OCI-LY7 (cell line): ENCODE measurements around the gene SCRN2.

Experiments
- EZH2phosphoT487 ChIP-seq: fragments of 200-600 bp; sonication (generic); IDR thresholded peaks from 2 replicates; pipeline ENCODE4 v1.6.1; 2018; ENCODE audit warnings: low read depth, borderline replicate concordance, mild to moderate bottlenecking, mixed run types, antibody characterized with exemption, low read length, moderate library complexity, mixed read lengths
- TF ChIP-seq, protein P1 (sequence below): fragments of 200-600 bp; sonication (generic); conservative IDR thresholded peaks from 2 replicates; pipeline ENCODE4 v1.5.1; 2014; ENCODE audit warnings: mild to moderate bottlenecking, antibody characterized with exemption, low read length, moderate library complexity, mixed read lengths

DNA sequence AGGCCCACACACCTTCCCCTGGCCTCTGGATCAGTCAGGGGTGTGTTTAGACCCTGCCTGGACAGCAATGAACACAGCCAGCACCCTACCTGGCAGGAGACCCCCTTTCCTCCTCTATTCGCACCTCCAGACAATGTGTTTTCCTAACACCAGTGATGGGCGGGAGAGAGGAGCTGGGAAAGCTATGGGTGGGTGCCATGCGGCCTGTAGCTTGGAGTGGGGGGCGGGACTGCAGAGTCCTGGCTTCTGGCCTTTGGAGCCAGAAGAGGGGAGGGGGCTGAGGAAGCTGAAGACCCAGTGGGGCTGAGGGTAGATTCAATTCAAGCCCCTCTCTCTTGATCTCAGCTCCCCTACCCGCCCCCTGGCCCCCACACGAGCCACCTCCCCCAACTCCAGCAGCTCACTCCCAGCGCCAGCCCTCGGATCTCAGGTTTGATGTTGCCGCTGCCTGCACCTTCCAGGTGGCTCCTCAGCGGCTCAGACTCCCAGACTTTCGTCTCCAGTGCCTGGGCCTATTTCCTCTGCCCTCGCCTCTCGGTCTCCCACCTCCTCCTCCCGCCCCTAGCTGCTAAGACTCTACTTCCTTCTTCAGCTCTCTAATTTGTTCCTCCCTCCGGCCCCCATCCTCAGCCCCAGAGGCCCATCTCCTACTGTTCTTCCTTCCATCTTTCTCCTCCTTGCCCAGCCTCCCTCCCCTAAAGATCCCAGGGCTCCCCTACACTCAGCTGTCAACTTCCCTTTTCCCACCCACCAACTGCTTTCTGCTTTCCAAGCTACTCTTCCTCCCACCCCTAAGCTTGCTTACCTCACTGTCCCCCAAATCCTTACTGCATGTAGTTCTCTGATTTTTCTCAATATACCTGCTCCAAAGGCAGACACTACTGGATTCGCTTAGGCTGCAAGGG is 16.7 kb upstream of the SCRN2 start:
- TF ChIP-seq, protein P1, sequence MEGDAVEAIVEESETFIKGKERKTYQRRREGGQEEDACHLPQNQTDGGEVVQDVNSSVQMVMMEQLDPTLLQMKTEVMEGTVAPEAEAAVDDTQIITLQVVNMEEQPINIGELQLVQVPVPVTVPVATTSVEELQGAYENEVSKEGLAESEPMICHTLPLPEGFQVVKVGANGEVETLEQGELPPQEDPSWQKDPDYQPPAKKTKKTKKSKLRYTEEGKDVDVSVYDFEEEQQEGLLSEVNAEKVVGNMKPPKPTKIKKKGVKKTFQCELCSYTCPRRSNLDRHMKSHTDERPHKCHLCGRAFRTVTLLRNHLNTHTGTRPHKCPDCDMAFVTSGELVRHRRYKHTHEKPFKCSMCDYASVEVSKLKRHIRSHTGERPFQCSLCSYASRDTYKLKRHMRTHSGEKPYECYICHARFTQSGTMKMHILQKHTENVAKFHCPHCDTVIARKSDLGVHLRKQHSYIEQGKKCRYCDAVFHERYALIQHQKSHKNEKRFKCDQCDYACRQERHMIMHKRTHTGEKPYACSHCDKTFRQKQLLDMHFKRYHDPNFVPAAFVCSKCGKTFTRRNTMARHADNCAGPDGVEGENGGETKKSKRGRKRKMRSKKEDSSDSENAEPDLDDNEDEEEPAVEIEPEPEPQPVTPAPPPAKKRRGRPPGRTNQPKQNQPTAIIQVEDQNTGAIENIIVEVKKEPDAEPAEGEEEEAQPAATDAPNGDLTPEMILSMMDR: no peak
- no peak for TF ChIP-seq EZH2phosphoT487
